Hepatocyte (in vitro differentiated cells): ENCODE results near the gene HAND2. TPM values are rescaled to one million over a fixed set of nuclear protein-coding genes. Genes with fewer than 3 reads are reported as not detected.
A peak's percentile ranks its signal among the peaks of the same experiment; 100 is the strongest.

Experiments used
- DNase-seq: peaks from one replicate; pipeline ENCODE4 v3.0.0-alpha.2; 2016; ENCODE audit warnings: low spot score
- H2AFZ ChIP-seq: fragments of 200-600 bp; sonication (generic); 2 replicates; pipeline ENCODE4 v1.6.0; 2016; ENCODE audit warnings: antibody characterized with exemption, mild to moderate bottlenecking
- H3K27ac ChIP-seq: fragments of 200-600 bp; sonication (generic); 2 replicates; pipeline ENCODE4 v1.5.1; 2016; ENCODE audit warnings: mild to moderate bottlenecking
- H3K27me3 ChIP-seq: fragments of 200-600 bp; sonication (generic); 2 replicates; pipeline ENCODE4 v1.6.1; 2016
- H3K36me3 ChIP-seq: fragments of 200-600 bp; sonication (generic); replicated peaks from 2 replicates; pipeline ENCODE4 v1.5.1; 2016; ENCODE audit warnings: low read depth; ENCODE audit not compliant: insufficient read depth
- H3K4me1 ChIP-seq: fragments of 200-600 bp; sonication (generic); 2 replicates; pipeline ENCODE4 v1.5.1; 2016; ENCODE audit warnings: mild to moderate bottlenecking, moderate library complexity; ENCODE audit not compliant: insufficient read depth
- H3K4me2 ChIP-seq: fragments of 200-600 bp; sonication (generic); 2 replicates; pipeline ENCODE4 v1.6.0; 2016
- H3K4me3 ChIP-seq: fragments of 200-600 bp; sonication (generic); 2 replicates; pipeline ENCODE4 v1.5.1; 2016; ENCODE audit warnings: mild to moderate bottlenecking
- H3K79me2 ChIP-seq: fragments of 200-600 bp; sonication (generic); 2 replicates; pipeline ENCODE4 v1.6.0; 2017; ENCODE audit warnings: mild to moderate bottlenecking
- H3K9me2 ChIP-seq: fragments of 200-600 bp; sonication (generic); replicated peaks from 2 replicates; pipeline ENCODE4 v1.6.0; 2017; ENCODE audit warnings: mild to moderate bottlenecking; ENCODE audit not compliant: insufficient read depth
- H3K9me3 ChIP-seq: fragments of 200-600 bp; sonication (generic); 2 replicates; pipeline ENCODE4 v1.5.1; 2016; ENCODE audit warnings: low read depth, mild to moderate bottlenecking
- H4K20me1 ChIP-seq: fragments of 200-600 bp; sonication (generic); 2 replicates; pipeline ENCODE4 v1.6.0; 2016; ENCODE audit warnings: mild to moderate bottlenecking; ENCODE audit not compliant: insufficient read depth, poor library complexity, severe bottlenecking
- EZH2 ChIP-seq: fragments of 200-600 bp; sonication (generic); IDR thresholded peaks from 2 replicates; pipeline ENCODE4 v1.6.1; 2016; ENCODE audit warnings: antibody characterized with exemption, mild to moderate bottlenecking, borderline replicate concordance
- EZH2phosphoT487 ChIP-seq: fragments of 200-600 bp; sonication (generic); IDR thresholded peaks from one replicate; pipeline ENCODE4 v1.6.1; 2018; ENCODE audit warnings: antibody characterized with exemption, mild to moderate bottlenecking, low read depth, moderate library complexity; ENCODE audit not compliant: unreplicated experiment, severe bottlenecking
- WGBS: methylation state at CpG from one replicate; pipeline ENCODE4 v1.1.6; 2016; ENCODE audit warnings: low lambda C conversion rate; ENCODE audit errors: missing lambda C conversion rate; 5-methylcytosine and 5-hydroxymethylcytosine counted together
- polyA plus RNA-seq: library from polyadenylated mRNA; unstranded; fragments of >200 nt; fragmentation: Nextera tagmentation; extraction: Ambion mirVana; gene quantifications from 2 replicates; pipeline ENCODE4 v1.2.1, GENCODE V29; 2016
- total RNA-seq: library from RNA; depleted of rRNA; stranded (reverse); fragments of >200 nt; gene quantifications from 2 replicates; pipeline ENCODE4 v1.2.3, GENCODE V29; 2014
- TF ChIP-seq, protein P1 (sequence below): fragments of 200-600 bp; sonication (generic); IDR thresholded peaks from 2 replicates; pipeline ENCODE4 v1.5.1; 2016; ENCODE audit warnings: antibody characterized with exemption, mild to moderate bottlenecking; ENCODE audit not compliant: poor library complexity

HAND2 gene
- total and polyA plus RNA-seq, 2 experiments from 2014 or later: 69.7 to 141 TPM

GRCh38 chr4:173539986-173540385 lies 10.0 kb upstream of the HAND2 start:
- H3K79me2 ChIP-seq: peaks cover 4% of the 10 kb centered on the region
- H3K27me3 ChIP-seq: peaks cover 62% of the 10 kb centered on the region
- H3K4me3 ChIP-seq: no peak overlapping the region
- TF ChIP-seq EZH2phosphoT487: no peak
- TF ChIP-seq, protein P1, sequence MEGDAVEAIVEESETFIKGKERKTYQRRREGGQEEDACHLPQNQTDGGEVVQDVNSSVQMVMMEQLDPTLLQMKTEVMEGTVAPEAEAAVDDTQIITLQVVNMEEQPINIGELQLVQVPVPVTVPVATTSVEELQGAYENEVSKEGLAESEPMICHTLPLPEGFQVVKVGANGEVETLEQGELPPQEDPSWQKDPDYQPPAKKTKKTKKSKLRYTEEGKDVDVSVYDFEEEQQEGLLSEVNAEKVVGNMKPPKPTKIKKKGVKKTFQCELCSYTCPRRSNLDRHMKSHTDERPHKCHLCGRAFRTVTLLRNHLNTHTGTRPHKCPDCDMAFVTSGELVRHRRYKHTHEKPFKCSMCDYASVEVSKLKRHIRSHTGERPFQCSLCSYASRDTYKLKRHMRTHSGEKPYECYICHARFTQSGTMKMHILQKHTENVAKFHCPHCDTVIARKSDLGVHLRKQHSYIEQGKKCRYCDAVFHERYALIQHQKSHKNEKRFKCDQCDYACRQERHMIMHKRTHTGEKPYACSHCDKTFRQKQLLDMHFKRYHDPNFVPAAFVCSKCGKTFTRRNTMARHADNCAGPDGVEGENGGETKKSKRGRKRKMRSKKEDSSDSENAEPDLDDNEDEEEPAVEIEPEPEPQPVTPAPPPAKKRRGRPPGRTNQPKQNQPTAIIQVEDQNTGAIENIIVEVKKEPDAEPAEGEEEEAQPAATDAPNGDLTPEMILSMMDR: no peak
- no peak for TF ChIP-seq EZH2
- no peak overlapping the region for H3K4me2 ChIP-seq
- no peaks in the 10 kb centered on the region for H3K9me3 ChIP-seq
- H3K36me3 ChIP-seq: no peaks in the 10 kb centered on the region
- peaks cover 3% of the 10 kb centered on the region for H3K4me1 ChIP-seq
- H3K27ac ChIP-seq: no peak overlapping the region
- no peak for DNase-seq
- no peaks in the 10 kb centered on the region for H4K20me1 ChIP-seq
- H2AFZ ChIP-seq: no peak overlapping the region
- WGBS: 81% methylated on average over 3 of the region's 3 CpGs
- no peaks in the 10 kb centered on the region for H3K9me2 ChIP-seq

DNA sequence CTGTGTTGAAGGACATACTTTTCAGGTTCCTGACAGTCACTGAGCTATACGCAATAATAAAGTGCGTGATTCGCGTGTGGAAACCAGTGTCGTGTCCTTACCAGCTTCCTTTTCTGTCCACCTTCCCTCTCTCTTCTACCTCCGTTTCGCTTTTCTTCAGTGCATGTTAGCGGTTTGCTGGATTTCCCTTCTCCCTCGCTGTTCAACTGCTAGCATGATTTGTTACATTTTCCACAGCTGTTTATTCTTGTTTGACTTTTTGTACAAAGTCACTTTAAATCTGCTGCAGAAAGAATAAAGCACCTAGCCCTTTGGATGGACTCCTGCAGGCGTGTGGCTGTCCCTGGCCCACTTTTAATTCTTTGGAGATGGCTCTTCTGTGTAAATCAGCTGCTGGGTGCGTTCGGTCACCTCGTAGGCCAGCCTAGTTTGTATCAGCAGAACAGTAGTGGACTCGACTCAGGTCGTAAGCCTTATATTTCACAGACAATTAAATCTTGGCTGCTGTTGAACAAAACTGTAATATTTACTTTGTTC lies 8.9 kb upstream of the HAND2 start:
- TF ChIP-seq, protein P1: no peak
- no peak for TF ChIP-seq EZH2phosphoT487
- TF ChIP-seq EZH2: no peak
- no peaks in the 10 kb centered on the region for H4K20me1 ChIP-seq
- no peak for DNase-seq
- H3K9me3 ChIP-seq: no peaks in the 10 kb centered on the region
- peaks cover 3% of the 10 kb centered on the region for H3K4me1 ChIP-seq
- no peaks in the 10 kb centered on the region for H3K9me2 ChIP-seq
- peak overlapping the region; percentile 22 for H2AFZ ChIP-seq
- peaks cover 12% of the 10 kb centered on the region for H3K79me2 ChIP-seq
- H3K27me3 ChIP-seq: peaks cover 65% of the 10 kb centered on the region
- 23% methylated on average over 15 of the region's 15 CpGs for WGBS
- no peaks in the 10 kb centered on the region for H3K36me3 ChIP-seq
- peak overlapping the region; percentile 42 for H3K27ac ChIP-seq
- peak overlapping the region; percentile 91 for H3K4me2 ChIP-seq
- H3K4me3 ChIP-seq: peak overlapping the region; percentile 15

DNA sequence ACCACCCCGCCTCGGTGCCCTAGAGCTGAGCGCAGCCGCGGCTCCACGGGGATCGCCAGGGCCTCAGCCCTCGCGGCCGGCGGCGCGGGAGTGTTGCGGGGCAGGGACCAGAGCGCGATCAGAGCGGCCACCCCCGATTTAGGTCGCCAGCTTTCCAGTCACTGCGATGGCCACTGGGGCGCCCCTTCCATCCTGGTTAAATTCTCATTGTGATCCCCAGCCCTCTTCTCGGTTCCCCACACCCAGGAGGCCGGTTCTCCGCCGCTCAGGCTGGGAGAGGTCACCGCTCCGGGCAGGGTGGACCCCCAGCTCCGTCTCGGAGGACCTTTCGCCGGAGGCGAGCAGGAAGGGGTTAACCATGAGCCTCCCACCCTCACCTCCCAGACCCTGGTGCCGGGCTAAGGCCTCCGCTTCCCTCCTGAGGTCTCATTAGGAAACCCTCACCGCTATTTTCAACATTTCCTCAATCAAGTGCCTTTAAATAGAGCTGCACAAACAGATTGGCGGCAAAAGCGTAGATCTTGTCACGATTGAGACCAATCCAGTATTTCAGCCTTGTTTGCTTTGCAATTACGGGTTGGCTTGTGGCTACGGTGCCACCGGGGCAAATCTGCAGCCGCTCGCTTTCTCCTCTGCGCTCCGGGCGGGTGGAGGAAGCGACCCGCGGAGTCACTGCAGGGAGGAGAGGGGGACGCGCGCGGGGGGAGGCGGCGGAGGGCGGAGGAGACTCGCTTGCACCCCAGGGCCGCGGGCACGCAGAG lies 8.3 kb upstream of the HAND2 start:
- H3K27ac ChIP-seq: peak overlapping the region; percentile 42

More for the DNA sequence above, 8.3 kb upstream of the HAND2 start:
- 10% methylated on average over 45 of the region's 60 CpGs for WGBS
- H3K9me2 ChIP-seq: no peaks in the 10 kb centered on the region
- peak overlapping the region; percentile 22 for H2AFZ ChIP-seq
- H4K20me1 ChIP-seq: no peaks in the 10 kb centered on the region
- peak overlapping the region; percentile 91 for H3K4me2 ChIP-seq
- H3K27me3 ChIP-seq: peaks cover 71% of the 10 kb centered on the region
- DNase-seq: no peak
- peak overlapping the region; percentile 15 for H3K4me3 ChIP-seq
- peaks cover 3% of the 10 kb centered on the region for H3K4me1 ChIP-seq
- TF ChIP-seq EZH2 (peak; percentile 60), EZH2phosphoT487 (peak; percentile 42)
- TF ChIP-seq, protein P1: no peak
- H3K36me3 ChIP-seq: no peaks in the 10 kb centered on the region
- H3K9me3 ChIP-seq: no peaks in the 10 kb centered on the region
- peaks cover 19% of the 10 kb centered on the region for H3K79me2 ChIP-seq
